Measurements from ENCODE around the gene LTB4R.

DNA sequence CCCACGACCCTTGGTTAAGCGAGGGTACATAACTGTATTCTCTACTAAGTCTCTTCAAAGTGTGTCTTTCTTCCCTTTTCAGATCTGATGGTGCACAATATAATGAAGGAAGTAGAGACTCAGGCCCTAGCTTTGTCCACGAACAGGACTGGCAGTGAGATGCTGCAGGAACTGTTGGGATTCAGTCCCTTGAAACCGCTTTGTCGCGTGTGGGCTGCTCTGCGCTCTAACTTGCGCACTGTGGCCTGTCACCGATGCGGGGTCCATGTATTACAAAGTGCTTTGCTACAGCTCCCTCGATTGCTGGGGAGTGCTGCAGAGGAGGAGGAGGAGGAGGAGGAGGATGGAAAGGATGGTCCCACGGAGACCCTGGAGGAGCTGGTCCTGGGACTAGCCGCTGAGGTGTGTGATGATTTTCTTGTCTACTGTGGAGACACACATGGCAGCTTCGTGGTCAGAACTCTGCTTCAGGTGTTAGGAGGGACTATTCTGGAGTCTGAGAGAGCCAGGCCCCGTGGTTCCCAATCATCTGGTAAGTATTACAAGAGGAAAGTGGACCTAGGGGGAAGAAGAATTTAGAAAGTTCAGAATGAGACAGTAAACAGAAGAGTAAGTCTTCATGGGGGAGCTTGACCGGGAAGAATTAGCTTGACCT is 10.8 kb upstream of the LTB4R start:
- no peak for TF ChIP-seq CTCF (conservative IDR thresholded peaks at IDR 0.05)
- TF ChIP-seq ZFX (IDR thresholded peaks at IDR 0.05), result no peak

All from C4-2B (cell line).